Heart left ventricle (tissue), 16 donors: ENCODE measurements around the gene L3MBTL3. TPM values are rescaled to one million over a fixed set of nuclear protein-coding genes. Genes with fewer than 3 reads are reported as not detected.

Experiments
- ATAC-seq, 4 donors: fragments of 200-7000 bp; cut with Tn5 transposase; one replicate each; pipeline ENCODE4 v1.9.1; 2020 to 2022; ENCODE audit warnings: moderate library complexity in 4 of 4, mild to moderate bottlenecking in 3 of 4, moderate number of reproducible peaks in 1 of 4
- DNase-seq, 5 donors: peaks; one replicate each; pipeline ENCODE4 v3.0.0-alpha.2; 2020
- H3K27ac ChIP-seq, 12 donors: fragments of 200-600 bp; sonication (generic) in 4 of 12; one replicate each; pipeline versions ENCODE4 v1.5.0 to v1.8.0; 2016 to 2022; ENCODE audit warnings: mild to moderate bottlenecking in 2 of 12
- H3K27me3 ChIP-seq, 9 donors: fragments of 200-600 bp; sonication (generic) in 2 of 9; one replicate each; pipeline versions ENCODE4 v1.5.1 to v1.8.0; 2016 to 2022; ENCODE audit warnings: mild to moderate bottlenecking in 3 of 9
- H3K36me3 ChIP-seq, 9 donors: fragments of 200-600 bp; sonication (generic) in 2 of 9; one replicate each; pipeline versions ENCODE4 v1.5.0 to v1.8.0; 2018 to 2022; ENCODE audit warnings: mild to moderate bottlenecking in 2 of 9
- H3K4me1 ChIP-seq, 12 donors: fragments of 200-600 bp; sonication (generic) in 4 of 12; one replicate each; pipeline versions ENCODE4 v1.5.0 to v1.8.0; 2016 to 2022; ENCODE audit warnings: mild to moderate bottlenecking in 3 of 12
- H3K4me3 ChIP-seq, 12 donors: fragments of 200-600 bp; sonication (generic) in 4 of 12; one replicate each; pipeline versions ENCODE4 v1.5.0 to v1.8.0; 2017 to 2022; ENCODE audit warnings: mild to moderate bottlenecking in 9 of 12, moderate library complexity in 4 of 12
- H3K9me3 ChIP-seq, 12 donors: fragments of 200-600 bp; sonication (generic) in 4 of 12; one replicate each; pipeline versions ENCODE4 v1.5.0 to v1.8.0; 2016 to 2022; ENCODE audit warnings: mild to moderate bottlenecking in 1 of 12
- POLR2A ChIP-seq, 2 donors: fragments of 450-650 bp; IDR thresholded peaks; one replicate each; pipeline ENCODE4 v1.6.1; 2017; ENCODE audit warnings: antibody characterized with exemption in 2 of 2, mild to moderate bottlenecking in 2 of 2, moderate library complexity in 2 of 2
- WGBS, 4 donors: extraction: QIAGEN DNeasy Blood & Tissue Kit in 2 of 4; methylation state at CpG; one replicate each; pipeline versions ENCODE4 v1.1.5 to v1.1.7; 2013 to 2018; 5-methylcytosine and 5-hydroxymethylcytosine counted together
- intact Hi-C, 10 donors: fragments of 100-400 bp; cut with DNase I; formaldehyde crosslinking; loops; one replicate each; pipeline versions ENCODE4 v1.11.1 to v1.14.2; 2022
- polyA plus RNA-seq, 2 donors: library from polyadenylated mRNA; stranded (reverse); fragments of 200-250 nt; gene quantifications; one replicate each; pipeline ENCODE4 v1.2.3, GENCODE V29; 2013
- total RNA-seq, 9 donors: library from RNA; depleted of rRNA in 2 of 9; stranded (reverse); fragments of >200 nt in 2 of 9; fragmentation: NEBNext Ultra II Directional in 3 of 9; extraction: Animal tissue kit (Norgen Biotek cat#: 25700) in 3 of 9; gene quantifications; one replicate each; pipeline versions ENCODE4 v1.1.0 to v1.2.4, GENCODE V29; 2016 to 2023
- TF ChIP-seq, protein P1 (sequence below), 12 donors: fragments of 200-600 bp; sonication (generic) in 4 of 12; IDR thresholded peaks; one replicate each; pipeline versions ENCODE4 v1.5.0 to v1.8.0; 2018 to 2022; ENCODE audit warnings: antibody characterized with exemption in 12 of 12, mild to moderate bottlenecking in 5 of 12
- donor health status: ischemic (EF 13 %, LVEDD 7.1; RV severe dilation, severe dysfunction).
- donor health status: healthy with polysubstance abuse.
- donor health status: DM: no; HTN: yes; CAD: no.
- donor health status: DM: no; HTN: no; CAD: no.
- donor health status: ischemic (EF 25% LVEDD 6.9; RV normal size, moderate dysfunction).
- donor health status: ischemic (EF 25% LVEDD 5.7; RV mildly dilated, moderate dysfunction).
- donor health status: healthy.
- donor health status: DM: yes; HTN: yes; CAD: no.
- donor health status: ischemic (EF 35%, LVEDD 5.7; RV mildly dilated, moderate dysfunction).
- donor health status: nonischemic (EF 11% LVEDD 7.7; RV severe dilation, severe dysfunction).
- donor health status: DM: yes; HTN: yes; CAD: no.
- donor health status: PGD.
- donor health status: ischemic (EF 29% LVEDD 5.4; RV normal size, mild dysfunction).
- donor health status: nonischemic (EF 23%, LVEDD 6.1; RV moderate dilation, normal function).

The L3MBTL3 gene
- total and polyA plus RNA-seq, 11 donors: 0.53 to 4.9 (median 2.0) TPM

DNA sequence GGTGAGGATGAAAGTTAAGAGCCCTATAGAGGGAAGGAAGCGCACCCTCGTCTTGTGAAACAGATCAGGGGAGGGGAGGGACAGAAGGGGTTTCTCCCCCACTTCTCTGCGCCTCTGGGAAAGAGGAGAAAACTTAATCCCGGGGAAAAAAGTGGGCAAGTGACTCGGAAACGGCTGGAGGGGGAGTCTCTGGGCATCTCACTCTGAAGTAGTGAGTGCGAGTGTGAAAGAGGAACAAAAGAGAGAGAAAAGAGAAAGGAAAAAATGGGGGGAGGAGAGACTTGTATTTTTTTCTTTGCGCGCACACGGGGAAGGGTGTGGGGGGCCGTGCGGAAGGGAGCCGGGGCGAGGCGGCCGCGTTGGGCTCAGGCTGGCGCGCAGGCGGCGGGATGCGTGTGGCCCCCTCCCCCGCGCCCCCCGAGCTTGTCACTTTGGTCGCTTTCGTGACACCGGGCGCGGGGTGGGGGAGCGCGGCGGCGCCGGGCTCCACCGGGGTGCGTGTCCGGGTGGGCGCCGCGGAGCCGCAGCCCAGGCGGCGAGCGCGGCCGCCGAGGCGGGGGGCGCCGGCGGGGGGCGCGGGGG, 454 bp downstream of the L3MBTL3 start:
- DNase-seq: peak in 2 of 5 donors; percentile 10 to 27
- H3K9me3 ChIP-seq: no peaks in the 10 kb centered on the region
- ATAC-seq: peak in 1 of 4 donors; percentile 5
- H3K4me3 ChIP-seq: peak overlapping the region; percentile 63 to 96 (median 84)
- peak overlapping the region in 9 of 12 donors; percentile 17 to 79 (median 66) for H3K27ac ChIP-seq
- no peaks in the 10 kb centered on the region for H3K36me3 ChIP-seq
- H3K27me3 ChIP-seq: no peaks in the 10 kb centered on the region
- TF ChIP-seq, protein P1, sequence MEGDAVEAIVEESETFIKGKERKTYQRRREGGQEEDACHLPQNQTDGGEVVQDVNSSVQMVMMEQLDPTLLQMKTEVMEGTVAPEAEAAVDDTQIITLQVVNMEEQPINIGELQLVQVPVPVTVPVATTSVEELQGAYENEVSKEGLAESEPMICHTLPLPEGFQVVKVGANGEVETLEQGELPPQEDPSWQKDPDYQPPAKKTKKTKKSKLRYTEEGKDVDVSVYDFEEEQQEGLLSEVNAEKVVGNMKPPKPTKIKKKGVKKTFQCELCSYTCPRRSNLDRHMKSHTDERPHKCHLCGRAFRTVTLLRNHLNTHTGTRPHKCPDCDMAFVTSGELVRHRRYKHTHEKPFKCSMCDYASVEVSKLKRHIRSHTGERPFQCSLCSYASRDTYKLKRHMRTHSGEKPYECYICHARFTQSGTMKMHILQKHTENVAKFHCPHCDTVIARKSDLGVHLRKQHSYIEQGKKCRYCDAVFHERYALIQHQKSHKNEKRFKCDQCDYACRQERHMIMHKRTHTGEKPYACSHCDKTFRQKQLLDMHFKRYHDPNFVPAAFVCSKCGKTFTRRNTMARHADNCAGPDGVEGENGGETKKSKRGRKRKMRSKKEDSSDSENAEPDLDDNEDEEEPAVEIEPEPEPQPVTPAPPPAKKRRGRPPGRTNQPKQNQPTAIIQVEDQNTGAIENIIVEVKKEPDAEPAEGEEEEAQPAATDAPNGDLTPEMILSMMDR (IDR thresholded peaks at IDR 0.05): no peak
- no peak for TF ChIP-seq POLR2A (IDR thresholded peaks at IDR 0.05)
- intact Hi-C loops: loop anchor here in 5 of 10 donors (5.0 to 10.0 kb wide), 4 partner anchors 124 to 524 kb away; no protein-coding TSS in a partner anchor
- H3K4me1 ChIP-seq: peaks cover 0 to 10% (median 2%) of the 10 kb centered on the region in 12 donors
- WGBS, 4 donors: 1% methylated on average over 33 to 54 of the region's 54 CpGs

DNA sequence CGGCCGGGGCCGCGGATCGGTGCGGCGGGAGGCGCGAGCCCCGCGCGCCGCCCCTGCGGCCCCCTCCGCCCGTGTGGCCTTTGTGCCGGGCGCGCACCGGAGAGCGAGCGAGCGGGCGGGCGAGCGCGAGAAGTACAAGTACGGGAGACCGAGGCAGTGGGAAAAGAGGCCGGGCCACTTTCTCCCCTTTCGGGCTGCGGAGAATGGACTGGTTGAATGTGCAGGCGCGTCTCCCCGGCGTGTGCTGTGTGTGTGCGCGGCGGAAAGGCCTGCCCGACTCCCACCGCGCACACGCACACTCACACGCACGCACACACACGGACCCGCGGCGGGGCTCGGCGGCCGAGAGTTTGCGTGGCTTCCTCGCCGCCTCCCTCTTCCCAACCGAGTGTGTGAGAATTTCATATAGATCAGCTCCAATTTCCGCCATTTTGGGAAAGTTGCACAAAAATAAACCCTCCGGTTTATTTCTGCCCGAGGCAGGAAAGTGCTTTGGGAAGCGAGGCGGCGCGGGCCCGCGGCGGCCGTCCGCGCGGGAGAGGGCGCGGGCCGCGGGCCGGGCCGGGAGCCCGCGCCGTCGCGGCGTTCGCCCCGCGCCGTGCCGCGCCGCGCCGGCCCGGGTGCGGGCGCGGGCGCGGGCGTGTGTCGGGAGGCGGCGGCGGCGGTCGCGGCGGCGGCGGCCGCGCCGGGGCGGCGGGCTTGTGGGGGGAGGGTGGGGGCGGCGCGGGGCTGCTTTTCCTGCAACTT, 1.1 kb downstream of the L3MBTL3 start:
- intact Hi-C loops: loop anchor here (2.0 to 10.0 kb wide), 11 partner anchors 75 to 525 kb away; no protein-coding TSS in a partner anchor
- WGBS, 4 donors: 0% methylated on average over 7 to 116 of the region's 116 CpGs
- Histone ChIP-seq H3K4me3 (peak overlapping the region; percentile 69 to 96 (median 84)), H3K27me3 (no peaks in the 10 kb centered on the region), H3K36me3 (no peaks in the 10 kb centered on the region), H3K9me3 (no peaks in the 10 kb centered on the region), H3K4me1 (peaks cover 0 to 10% (median 2%) of the 10 kb centered on the region in 12 donors), H3K27ac (peak overlapping the region in 10 of 12 donors; percentile 46 to 93 (median 77))
- TF ChIP-seq, protein P1 (IDR thresholded peaks at IDR 0.05): no peak
- TF ChIP-seq POLR2A (IDR thresholded peaks at IDR 0.05): no peak
- peak in 4 of 5 donors; percentile 19 to 68 (median 39) for DNase-seq
- ATAC-seq: peak in 2 of 4 donors; percentile 11 to 23

DNA sequence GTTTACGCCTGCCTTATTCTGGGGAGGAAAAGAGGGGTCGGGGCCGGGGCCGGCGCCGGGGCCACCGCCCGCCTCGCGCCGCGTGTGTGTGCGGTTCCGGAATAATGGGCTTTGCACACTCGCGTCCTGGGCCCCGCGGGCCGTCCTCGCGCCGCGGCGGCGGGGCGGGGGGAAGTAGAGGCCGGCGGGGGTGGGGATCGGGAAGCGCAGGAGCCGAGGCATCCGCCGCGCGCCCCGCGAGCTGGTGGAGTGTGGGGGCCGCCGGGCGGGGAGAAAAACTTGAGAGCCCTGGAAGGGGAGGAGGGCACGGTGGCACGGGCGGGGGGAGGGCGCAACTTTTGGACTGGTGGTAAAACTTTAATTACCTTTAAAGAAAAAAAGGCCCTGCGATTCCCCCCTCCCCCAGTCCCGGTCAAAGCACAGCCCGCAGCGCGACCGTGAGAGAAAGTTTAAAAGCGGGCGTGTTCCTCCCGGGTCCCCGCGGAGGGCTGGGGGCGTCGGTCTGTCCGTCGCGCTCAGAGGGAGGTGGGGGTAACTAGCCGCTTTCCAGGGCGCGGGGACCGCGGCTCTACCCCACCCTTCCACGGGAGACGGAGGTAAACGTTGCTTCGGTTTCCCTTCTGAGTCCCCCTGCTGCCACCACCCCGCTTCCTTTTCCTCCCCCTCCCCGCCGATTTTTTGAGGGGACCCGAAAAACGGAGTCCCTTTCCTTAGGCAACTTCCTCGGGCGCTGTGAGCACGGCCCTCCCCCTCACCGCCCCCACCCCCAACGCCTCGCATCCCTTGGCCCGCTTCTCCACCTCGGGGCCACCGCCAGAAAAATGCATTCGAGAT, 1.9 kb downstream of the L3MBTL3 start:
- H3K4me3 ChIP-seq: peak overlapping the region; percentile 52 to 96 (median 84)
- H3K9me3 ChIP-seq: no peaks in the 10 kb centered on the region
- H3K27me3 ChIP-seq: no peaks in the 10 kb centered on the region
- TF ChIP-seq, protein P1 (IDR thresholded peaks at IDR 0.05): no peak
- TF ChIP-seq POLR2A (IDR thresholded peaks at IDR 0.05): no peak
- ATAC-seq: peak in 3 of 4 donors; percentile 42 to 52 (median 48)
- peak in 4 of 5 donors; percentile 25 to 45 (median 33) for DNase-seq
- no peaks in the 10 kb centered on the region for H3K36me3 ChIP-seq
- 0 to 1% (median 1%) methylated on average over 30 to 84 of the region's 84 CpGs for WGBS, 4 donors
- intact Hi-C loops: loop anchor here (2.0 to 10.0 kb wide), 9 partner anchors 75 to 525 kb away; no protein-coding TSS in a partner anchor
- peak overlapping the region in 11 of 12 donors; percentile 50 to 93 (median 76) for H3K27ac ChIP-seq
- H3K4me1 ChIP-seq: peaks cover 0 to 10% (median 2%) of the 10 kb centered on the region in 12 donors
